ENCODE measurements around the gene AK1. TPM values are rescaled to one million over a fixed set of nuclear protein-coding genes. Genes with fewer than 3 reads are reported as not detected.

Gene AK1
- total and polyA plus RNA-seq, 12 donors, result 51.9 to 242 (median 91.9) TPM

GRCh38 chr9:127862075-127863011 lies 15.1 kb downstream of the AK1 start:
- no peaks in the 10 kb centered on the region for H3K9me3 ChIP-seq (replicated peaks in 1 of 3)
- peak; percentile 71 to 89 (median 77) for DNase-seq
- TF ChIP-seq, protein P1, sequence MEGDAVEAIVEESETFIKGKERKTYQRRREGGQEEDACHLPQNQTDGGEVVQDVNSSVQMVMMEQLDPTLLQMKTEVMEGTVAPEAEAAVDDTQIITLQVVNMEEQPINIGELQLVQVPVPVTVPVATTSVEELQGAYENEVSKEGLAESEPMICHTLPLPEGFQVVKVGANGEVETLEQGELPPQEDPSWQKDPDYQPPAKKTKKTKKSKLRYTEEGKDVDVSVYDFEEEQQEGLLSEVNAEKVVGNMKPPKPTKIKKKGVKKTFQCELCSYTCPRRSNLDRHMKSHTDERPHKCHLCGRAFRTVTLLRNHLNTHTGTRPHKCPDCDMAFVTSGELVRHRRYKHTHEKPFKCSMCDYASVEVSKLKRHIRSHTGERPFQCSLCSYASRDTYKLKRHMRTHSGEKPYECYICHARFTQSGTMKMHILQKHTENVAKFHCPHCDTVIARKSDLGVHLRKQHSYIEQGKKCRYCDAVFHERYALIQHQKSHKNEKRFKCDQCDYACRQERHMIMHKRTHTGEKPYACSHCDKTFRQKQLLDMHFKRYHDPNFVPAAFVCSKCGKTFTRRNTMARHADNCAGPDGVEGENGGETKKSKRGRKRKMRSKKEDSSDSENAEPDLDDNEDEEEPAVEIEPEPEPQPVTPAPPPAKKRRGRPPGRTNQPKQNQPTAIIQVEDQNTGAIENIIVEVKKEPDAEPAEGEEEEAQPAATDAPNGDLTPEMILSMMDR (IDR thresholded peaks at IDR 0.05), result no peak
- TF ChIP-seq POLR2A (IDR thresholded peaks at IDR 0.05), result no peak
- H3K27ac ChIP-seq, result peak overlapping the region in 4 of 5 donors; percentile 18 to 83 (median 48)
- peaks cover 0 to 39% of the 10 kb centered on the region in 2 donors for H3K4me1 ChIP-seq (replicated peaks in 1 of 2)
- no peak overlapping the region for H3K4me3 ChIP-seq
- H3K36me3 ChIP-seq (replicated peaks in 1 of 2), result no peaks in the 10 kb centered on the region
- intact Hi-C loops (cut with DNase I), result no loop called here
- no peaks in the 10 kb centered on the region for H3K27me3 ChIP-seq
- 50 to 54% (median 50%) methylated on average over 22 to 29 of the region's 29 CpGs for WGBS, 4 donors

DNA sequence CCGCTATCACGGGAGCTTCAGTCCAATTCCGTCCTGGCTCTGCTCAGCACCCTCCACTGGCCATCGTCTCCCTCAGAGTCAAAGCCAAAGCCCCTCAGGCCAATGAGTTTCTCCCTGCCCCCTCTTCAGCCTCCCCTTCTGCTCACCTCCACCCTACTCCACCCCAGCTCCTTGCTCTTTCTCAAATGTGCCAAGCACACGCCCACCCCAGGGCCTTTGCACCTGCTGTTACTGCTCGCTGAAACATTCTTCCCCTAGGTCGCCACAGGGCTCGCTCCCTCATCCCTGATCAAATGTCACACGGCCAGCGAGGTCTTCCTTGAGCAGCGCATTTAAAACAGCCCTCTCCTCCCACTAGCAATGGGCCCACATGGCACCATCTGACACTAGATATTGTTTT lies 16.7 kb downstream of the AK1 start:
- Histone ChIP-seq H3K36me3 (replicated peaks in 1 of 2) (no peaks in the 10 kb centered on the region), H3K4me1 (replicated peaks in 1 of 2) (peaks cover 0 to 41% of the 10 kb centered on the region in 2 donors), H3K27me3 (no peaks in the 10 kb centered on the region), H3K27ac (peak overlapping the region in 1 of 5 donors; percentile 36), H3K9me3 (replicated peaks in 1 of 3) (no peaks in the 10 kb centered on the region), H3K4me3 (no peak overlapping the region)
- intact Hi-C loops (cut with DNase I), result no loop called here
- 89 to 96% (median 94%) methylated on average over 11 of the region's 11 CpGs for WGBS, 4 donors
- TF ChIP-seq, protein P1 (IDR thresholded peaks at IDR 0.05), result no peak
- no peak for TF ChIP-seq POLR2A (IDR thresholded peaks at IDR 0.05)
- DNase-seq, result no peak

- TF ChIP-seq POLR2A (IDR thresholded peaks at IDR 0.05), result no peak
- TF ChIP-seq, protein P1 (IDR thresholded peaks at IDR 0.05), result no peak
- H3K4me1 ChIP-seq (replicated peaks in 1 of 2), result peaks cover 0 to 41% of the 10 kb centered on the region in 2 donors
- H3K36me3 ChIP-seq (replicated peaks in 1 of 2), result no peaks in the 10 kb centered on the region
- no peak for DNase-seq
- H3K9me3 ChIP-seq (replicated peaks in 1 of 3), result no peaks in the 10 kb centered on the region
- H3K27me3 ChIP-seq, result no peaks in the 10 kb centered on the region
- WGBS, 4 donors, result 45 to 61% (median 49%) methylated on average over 8 of the region's 8 CpGs
- intact Hi-C loops (cut with DNase I), result no loop called here
- H3K27ac ChIP-seq, result peak overlapping the region in 1 of 5 donors; percentile 36
- no peak overlapping the region for H3K4me3 ChIP-seq
Measured at GRCh38 chr9:127860260-127860659, 17.2 kb downstream of the AK1 start.

GRCh38 chr9:127858041-127858512 lies 19.4 kb downstream of the AK1 start:
- Histone ChIP-seq H3K27ac (peak overlapping the region in 2 of 5 donors; percentile 53 to 84), H3K27me3 (no peaks in the 10 kb centered on the region), H3K36me3 (replicated peaks in 1 of 2) (no peaks in the 10 kb centered on the region), H3K4me1 (replicated peaks in 1 of 2) (peaks cover 0 to 45% of the 10 kb centered on the region in 2 donors), H3K9me3 (replicated peaks in 1 of 3) (no peaks in the 10 kb centered on the region), H3K4me3 (no peak overlapping the region)
- intact Hi-C loops (cut with DNase I), result no loop called here
- peak in 4 of 7 donors; percentile 54 to 78 (median 66) for DNase-seq
- WGBS, 4 donors, result 41 to 57% (median 50%) methylated on average over 6 to 12 of the region's 12 CpGs
- no peak for TF ChIP-seq POLR2A (IDR thresholded peaks at IDR 0.05)
- TF ChIP-seq, protein P1 (IDR thresholded peaks at IDR 0.05), result peak in 1 of 6 experiments; percentile 12

Measured in adrenal gland (tissue), 12 donors.